ENCODE results near the gene BRD4.
A peak's percentile ranks its signal among the peaks of the same experiment; 100 is the strongest.

The BRD4 gene

GRCh38 chr19:15291548-15292021, 40.8 kb downstream of the BRD4 start:
- no peaks in the 10 kb centered on the region for H3K9me3 ChIP-seq
- H3K9ac ChIP-seq, result no peak overlapping the region; the same call in 1 of the 2 replicates
- no peak for TF ChIP-seq Cebpa-rat (IDR thresholded peaks at IDR 0.05)
- H4K20me1 ChIP-seq, result peaks cover 100% of the 10 kb centered on the region
- H3K36me3 ChIP-seq, result peaks cover 21% of the 10 kb centered on the region
- H3K27ac ChIP-seq, result peak overlapping the region; percentile 3; the same call in 1 of the 2 replicates
- peaks cover 100% of the 10 kb centered on the region for H3K4me1 ChIP-seq
- H3K4me2 ChIP-seq, result peak overlapping the region; percentile 86
- no peaks in the 10 kb centered on the region for H3K27me3 ChIP-seq
- no peak overlapping the region for H3K4me3 ChIP-seq

DNA sequence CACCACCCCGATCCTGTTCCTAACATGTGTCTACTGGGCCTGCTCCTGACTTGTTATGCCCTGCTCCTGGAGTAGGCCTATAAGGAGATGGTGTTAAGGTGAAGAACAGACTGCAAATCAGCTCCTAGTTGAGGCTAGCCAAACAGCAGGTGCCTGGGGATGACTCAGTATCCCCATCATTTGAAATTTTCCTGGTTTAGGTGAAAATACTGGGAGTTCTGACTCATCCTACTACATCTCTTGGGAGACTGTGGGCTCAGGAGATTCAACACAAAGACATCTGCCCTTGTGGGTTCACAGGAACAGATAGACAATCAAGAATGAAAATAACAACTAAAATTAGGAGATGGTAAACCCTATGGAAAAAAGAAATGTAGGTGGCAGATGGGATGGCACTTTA, 41.2 kb downstream of the BRD4 start:
- Histone ChIP-seq H3K27me3 (no peaks in the 10 kb centered on the region), H3K4me1 (peaks cover 100% of the 10 kb centered on the region), H3K36me3 (peaks cover 16% of the 10 kb centered on the region), H4K20me1 (peaks cover 100% of the 10 kb centered on the region), H3K4me2 (peak overlapping the region; percentile 86), H3K9ac (no peak overlapping the region; the same call in 1 of the 2 replicates), H3K4me3 (no peak overlapping the region), H3K9me3 (no peaks in the 10 kb centered on the region), H3K27ac (peak overlapping the region; percentile 3; the same call in 1 of the 2 replicates)
- no peak for TF ChIP-seq Cebpa-rat (IDR thresholded peaks at IDR 0.05)

GRCh38 chr19:15290166-15290565, 42.2 kb downstream of the BRD4 start:
- H3K4me1 ChIP-seq, result peaks cover 100% of the 10 kb centered on the region
- TF ChIP-seq Cebpa-rat (IDR thresholded peaks at IDR 0.05), result no peak
- peaks cover 7% of the 10 kb centered on the region; the same call in 1 of the 2 replicates for H3K36me3 ChIP-seq
- no peak overlapping the region for H3K4me3 ChIP-seq
- no peaks in the 10 kb centered on the region for H3K9me3 ChIP-seq
- no peaks in the 10 kb centered on the region for H3K27me3 ChIP-seq
- peaks cover 100% of the 10 kb centered on the region for H4K20me1 ChIP-seq
- H3K9ac ChIP-seq, result peak overlapping the region; percentile 66; the same call in 1 of the 2 replicates
- peak overlapping the region; percentile 12; the same call in 1 of the 2 replicates for H3K27ac ChIP-seq
- peak overlapping the region; percentile 86 for H3K4me2 ChIP-seq

DNA sequence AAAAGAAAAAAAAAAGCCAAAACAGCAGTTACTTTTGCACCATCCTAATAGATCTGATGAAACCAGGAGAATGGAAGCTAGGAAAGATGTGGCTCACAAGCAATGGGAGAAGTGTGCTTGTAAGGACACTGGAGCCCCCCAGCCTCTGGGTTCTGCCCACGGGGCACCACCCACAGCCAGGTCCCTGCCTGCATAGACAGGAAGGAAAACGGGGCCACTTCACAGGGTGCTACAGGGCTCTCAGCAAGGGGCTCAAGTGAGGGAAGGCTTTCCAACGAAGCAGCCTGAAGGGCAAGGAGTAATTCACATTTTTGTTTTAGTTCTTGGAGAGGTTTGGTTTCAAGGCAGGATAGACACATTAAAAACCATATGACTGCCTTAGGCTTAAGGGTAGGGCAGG, 42.7 kb downstream of the BRD4 start:
- H3K4me3 ChIP-seq, result no peak overlapping the region
- no peaks in the 10 kb centered on the region for H3K9me3 ChIP-seq
- H3K4me1 ChIP-seq, result peaks cover 100% of the 10 kb centered on the region
- peaks cover 2% of the 10 kb centered on the region; the same call in 1 of the 2 replicates for H3K36me3 ChIP-seq
- peak overlapping the region; percentile 66; the same call in 1 of the 2 replicates for H3K9ac ChIP-seq
- peaks cover 100% of the 10 kb centered on the region for H4K20me1 ChIP-seq
- H3K4me2 ChIP-seq, result peak overlapping the region; percentile 86
- no peaks in the 10 kb centered on the region for H3K27me3 ChIP-seq
- peak overlapping the region; percentile 12; the same call in 1 of the 2 replicates for H3K27ac ChIP-seq
- no peak for TF ChIP-seq Cebpa-rat (IDR thresholded peaks at IDR 0.05)

DNA sequence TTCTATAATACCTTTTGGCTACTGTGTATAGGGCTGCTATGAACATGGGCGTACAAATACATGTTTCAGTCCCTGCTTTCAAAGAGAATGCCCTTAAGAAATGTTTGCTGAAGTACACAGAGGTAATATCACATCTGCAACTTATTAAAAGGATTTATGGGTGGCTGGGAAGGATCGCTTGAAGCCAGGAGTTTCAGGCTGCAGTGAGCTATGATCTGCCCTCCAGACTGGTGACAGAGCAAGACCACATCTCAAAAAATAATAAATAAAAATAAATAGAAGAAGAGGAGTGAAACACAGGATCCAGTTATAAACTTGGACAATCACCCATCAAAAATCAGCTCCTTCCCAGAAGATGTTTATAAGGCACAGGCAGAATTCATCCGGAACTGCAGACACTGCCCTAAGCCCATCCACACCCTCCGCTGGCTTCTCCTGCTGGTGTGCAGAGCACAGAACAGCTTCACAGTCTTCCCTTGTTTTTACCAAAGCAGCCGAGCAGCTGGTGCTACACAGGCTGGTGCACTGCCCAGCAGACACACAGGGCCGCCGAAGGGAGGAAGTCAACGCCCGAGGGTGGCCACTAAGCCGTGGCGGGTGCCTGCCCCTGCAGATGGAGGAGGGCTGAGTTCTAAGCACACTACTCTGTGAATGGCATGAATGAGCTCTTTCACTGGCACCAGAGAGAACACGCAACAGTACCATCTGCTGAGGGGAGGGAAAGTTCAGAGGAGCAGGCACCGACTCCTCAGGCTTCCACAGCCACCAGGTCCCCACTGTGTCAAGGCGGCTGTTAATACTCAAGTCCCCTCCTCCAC, 44.0 kb downstream of the BRD4 start:
- Histone ChIP-seq H3K4me2 (peak overlapping the region; percentile 86), H3K4me3 (no peak overlapping the region), H3K27me3 (no peaks in the 10 kb centered on the region), H3K36me3 (no peaks in the 10 kb centered on the region), H3K9ac (peak overlapping the region; percentile 66), H3K4me1 (peaks cover 100% of the 10 kb centered on the region), H3K9me3 (no peaks in the 10 kb centered on the region), H3K27ac (peak overlapping the region; percentile 69), H4K20me1 (peaks cover 100% of the 10 kb centered on the region)
- TF ChIP-seq Cebpa-rat (IDR thresholded peaks at IDR 0.05), result no peak

DNA sequence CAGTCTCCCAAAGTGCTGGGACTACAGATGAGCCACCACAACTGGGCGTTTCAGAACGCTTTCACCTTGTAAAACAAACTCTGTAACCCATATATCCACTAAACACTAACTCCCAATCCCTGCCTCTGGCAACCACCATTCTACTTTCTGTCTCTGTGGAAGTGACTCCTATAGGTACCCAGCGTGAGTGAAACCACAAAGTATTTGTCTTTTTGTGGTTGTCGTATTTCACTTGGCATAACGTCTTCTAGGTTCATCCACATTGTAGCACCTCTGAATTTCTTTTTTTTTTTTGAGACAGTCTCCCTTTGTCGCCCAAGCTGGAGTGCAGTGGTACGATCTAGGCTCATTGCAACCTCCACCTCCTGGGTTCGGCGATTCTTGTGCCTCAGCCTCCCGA, 44.8 kb downstream of the BRD4 start:
- H3K4me3 ChIP-seq, result no peak overlapping the region
- no peak for TF ChIP-seq Cebpa-rat (IDR thresholded peaks at IDR 0.05)
- 0 out of 2 replicates have a peak overlapping the region, but pooled peaks have one; percentile 66 for H3K9ac ChIP-seq
- no peaks in the 10 kb centered on the region for H3K36me3 ChIP-seq
- no peaks in the 10 kb centered on the region for H3K27me3 ChIP-seq
- H3K4me1 ChIP-seq, result peaks cover 100% of the 10 kb centered on the region
- H4K20me1 ChIP-seq, result peaks cover 100% of the 10 kb centered on the region
- no peaks in the 10 kb centered on the region for H3K9me3 ChIP-seq
- H3K27ac ChIP-seq, result peak overlapping the region; percentile 69; the same call in 1 of the 2 replicates
- peak overlapping the region; percentile 86 for H3K4me2 ChIP-seq

GRCh38 chr19:15286688-15287365, 45.5 kb downstream of the BRD4 start:
- Histone ChIP-seq H3K4me1 (peaks cover 100% of the 10 kb centered on the region), H3K4me2 (peak overlapping the region; percentile 86), H4K20me1 (peaks cover 100% of the 10 kb centered on the region), H3K27me3 (no peaks in the 10 kb centered on the region), H3K4me3 (no peak overlapping the region), H3K36me3 (0 out of 2 replicates have a peak, but pooled peaks cover under 1% of the 10 kb centered on the region), H3K27ac (no peak overlapping the region), H3K9ac (no peak overlapping the region), H3K9me3 (no peaks in the 10 kb centered on the region)
- no peak for TF ChIP-seq Cebpa-rat (IDR thresholded peaks at IDR 0.05)

DNA sequence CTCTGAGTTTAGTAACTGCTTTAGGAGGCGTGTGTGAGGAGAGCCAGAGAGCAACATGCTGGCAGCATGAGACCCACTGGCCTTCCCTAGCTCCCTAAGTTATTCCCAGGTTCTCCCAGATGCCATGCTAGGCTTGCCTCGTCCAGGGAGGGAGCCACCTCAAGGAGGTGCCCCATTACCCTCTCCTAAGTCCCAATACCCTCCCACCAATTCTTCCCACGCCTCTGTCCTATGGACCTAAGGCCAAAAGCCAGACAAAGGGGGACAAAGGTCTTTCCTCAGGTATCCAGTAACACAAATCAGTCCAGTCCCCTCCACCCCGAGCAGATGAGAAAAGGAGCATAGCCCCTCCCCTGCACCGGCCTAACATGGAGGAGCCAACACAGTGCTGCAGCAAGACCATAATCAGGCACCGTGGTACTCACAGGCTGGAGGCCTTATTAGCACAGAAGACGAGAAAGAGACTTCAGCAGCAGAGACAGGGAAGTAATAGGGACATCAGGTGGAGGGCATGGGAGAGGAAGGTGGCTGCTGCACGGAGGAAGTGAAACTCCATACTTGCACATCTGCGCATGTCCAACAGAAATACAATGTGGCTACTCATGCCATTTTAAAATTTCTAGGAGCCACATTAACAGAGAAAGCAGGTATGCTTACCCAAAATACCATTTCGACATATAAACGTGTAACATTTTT, 46.3 kb downstream of the BRD4 start:
- H3K4me2 ChIP-seq, result peak overlapping the region; percentile 86
- H3K4me3 ChIP-seq, result no peak overlapping the region
- H3K27ac ChIP-seq, result no peak overlapping the region
- TF ChIP-seq Cebpa-rat (IDR thresholded peaks at IDR 0.05), result no peak
- H3K9ac ChIP-seq, result no peak overlapping the region
- H3K36me3 ChIP-seq, result 0 out of 2 replicates have a peak, but pooled peaks cover 9% of the 10 kb centered on the region
- peaks cover 100% of the 10 kb centered on the region for H4K20me1 ChIP-seq
- H3K27me3 ChIP-seq, result no peaks in the 10 kb centered on the region
- H3K9me3 ChIP-seq, result no peaks in the 10 kb centered on the region
- H3K4me1 ChIP-seq, result peaks cover 100% of the 10 kb centered on the region

- Histone ChIP-seq H4K20me1 (peaks cover 100% of the 10 kb centered on the region), H3K4me2 (peak overlapping the region; percentile 86), H3K4me1 (peaks cover 100% of the 10 kb centered on the region), H3K9me3 (no peaks in the 10 kb centered on the region), H3K27ac (no peak overlapping the region), H3K27me3 (no peaks in the 10 kb centered on the region), H3K4me3 (no peak overlapping the region), H3K36me3 (peaks cover 18% of the 10 kb centered on the region; the same call in 1 of the 2 replicates), H3K9ac (no peak overlapping the region)
- TF ChIP-seq Cebpa-rat (IDR thresholded peaks at IDR 0.05), result no peak
These were observed 47.4 kb downstream of the BRD4 start for GRCh38 chr19:15284896-15285295.
